Calu3 (cell line): Measurements from ENCODE around the gene MYL11. TPM values are rescaled to one million over a fixed set of nuclear protein-coding genes. Genes with fewer than 3 reads are reported as not detected.
A peak's percentile ranks its signal among the peaks of the same experiment; 100 is the strongest.

Experiments
- BruUV-seq: library from RNA; stranded (reverse); fragments of 400-500 nt; replicated peaks from 2 replicates; lab custom pipeline; 2021; lab: Mats Ljungman, UMichigan
- CTCF ChIA-PET: fragments of 300-600 bp; sonication (Branson Sonifier 250); formaldehyde crosslinking; loops from one replicate; lab custom pipeline; 2022; ENCODE audit warnings: antibody characterized with exemption; lab: Charles Lee
- DNase-seq: peaks from one replicate; pipeline ENCODE4 v3.0.0; 2022
- H3K27ac Mint-ChIP-seq: one replicate; pipeline ENCODE4 v1.8.0; 2022; ENCODE audit warnings: mixed read lengths; ENCODE audit not compliant: unreplicated experiment
- H3K27me3 Mint-ChIP-seq: one replicate; pipeline ENCODE4 v1.8.0; 2022; ENCODE audit warnings: mixed read lengths; ENCODE audit not compliant: unreplicated experiment
- H3K36me3 Mint-ChIP-seq: one replicate; pipeline ENCODE4 v1.8.0; 2022; ENCODE audit warnings: mild to moderate bottlenecking, moderate library complexity, mixed read lengths; ENCODE audit not compliant: insufficient read depth, unreplicated experiment
- H3K4me1 Mint-ChIP-seq: one replicate; pipeline ENCODE4 v1.8.0; 2022; ENCODE audit warnings: mild to moderate bottlenecking, low read depth, mixed read lengths; ENCODE audit not compliant: unreplicated experiment
- H3K4me3 Mint-ChIP-seq: one replicate; pipeline ENCODE4 v1.8.0; 2022; ENCODE audit warnings: mild to moderate bottlenecking, low read depth, moderate library complexity, mixed read lengths; ENCODE audit not compliant: unreplicated experiment
- H3K9me3 Mint-ChIP-seq: one replicate; pipeline ENCODE4 v1.8.0; 2022; ENCODE audit warnings: low read depth, mixed read lengths; ENCODE audit not compliant: unreplicated experiment
- intact Hi-C: fragments of 100-400 bp; cut with micrococcal nuclease; formaldehyde crosslinking; loops from one replicate; pipeline ENCODE4 v1.10.0; 2022; ENCODE audit not compliant: unreplicated experiment
- total RNA-seq: library from RNA; stranded (reverse); gene quantifications from 2 replicates; pipeline ENCODE4 v1.2.3, GENCODE V29; 2022
- TF ChIP-seq, protein P1 (sequence below): fragments of 200-600 bp; IDR thresholded peaks from one replicate; pipeline ENCODE4 v1.8.0; 2022; ENCODE audit warnings: antibody characterized with exemption; ENCODE audit not compliant: unreplicated experiment

The MYL11 gene
- total RNA-seq, 1 experiment from 2014 or later: not detected

DNA sequence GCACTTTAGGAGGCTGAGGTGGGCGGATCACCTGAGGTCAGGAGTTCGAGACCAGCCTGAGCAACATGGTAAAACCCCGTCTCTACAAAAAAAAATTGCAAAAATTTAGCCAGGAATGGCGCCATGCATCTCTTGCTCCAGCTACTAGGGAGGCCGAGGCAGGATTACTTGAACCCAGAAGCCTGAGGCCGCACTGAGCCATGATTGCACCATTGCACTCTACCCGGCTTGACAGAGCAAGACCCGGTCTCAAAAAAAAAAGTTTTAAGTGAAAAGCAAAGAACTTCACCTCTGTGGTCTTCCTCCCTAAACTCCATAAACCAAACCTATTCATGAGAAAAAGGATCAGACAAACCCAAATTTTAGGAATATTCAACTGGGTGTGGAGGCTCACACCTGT, 26.5 kb upstream of the MYL11 start:
- intact Hi-C loops: no loop called here
- H3K9me3 Mint-ChIP-seq: no peaks in the 10 kb centered on the region
- no peak overlapping the region for H3K4me3 Mint-ChIP-seq
- no peak for DNase-seq
- no TSS peak for BruUV-seq
- CTCF ChIA-PET: no interaction called here
- no peaks in the 10 kb centered on the region for H3K27me3 Mint-ChIP-seq
- no peak overlapping the region for H3K27ac Mint-ChIP-seq
- TF ChIP-seq, protein P1, sequence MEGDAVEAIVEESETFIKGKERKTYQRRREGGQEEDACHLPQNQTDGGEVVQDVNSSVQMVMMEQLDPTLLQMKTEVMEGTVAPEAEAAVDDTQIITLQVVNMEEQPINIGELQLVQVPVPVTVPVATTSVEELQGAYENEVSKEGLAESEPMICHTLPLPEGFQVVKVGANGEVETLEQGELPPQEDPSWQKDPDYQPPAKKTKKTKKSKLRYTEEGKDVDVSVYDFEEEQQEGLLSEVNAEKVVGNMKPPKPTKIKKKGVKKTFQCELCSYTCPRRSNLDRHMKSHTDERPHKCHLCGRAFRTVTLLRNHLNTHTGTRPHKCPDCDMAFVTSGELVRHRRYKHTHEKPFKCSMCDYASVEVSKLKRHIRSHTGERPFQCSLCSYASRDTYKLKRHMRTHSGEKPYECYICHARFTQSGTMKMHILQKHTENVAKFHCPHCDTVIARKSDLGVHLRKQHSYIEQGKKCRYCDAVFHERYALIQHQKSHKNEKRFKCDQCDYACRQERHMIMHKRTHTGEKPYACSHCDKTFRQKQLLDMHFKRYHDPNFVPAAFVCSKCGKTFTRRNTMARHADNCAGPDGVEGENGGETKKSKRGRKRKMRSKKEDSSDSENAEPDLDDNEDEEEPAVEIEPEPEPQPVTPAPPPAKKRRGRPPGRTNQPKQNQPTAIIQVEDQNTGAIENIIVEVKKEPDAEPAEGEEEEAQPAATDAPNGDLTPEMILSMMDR: no peak
- H3K4me1 Mint-ChIP-seq: peaks cover under 1% of the 10 kb centered on the region
- peaks cover 44% of the 10 kb centered on the region for H3K36me3 Mint-ChIP-seq

DNA sequence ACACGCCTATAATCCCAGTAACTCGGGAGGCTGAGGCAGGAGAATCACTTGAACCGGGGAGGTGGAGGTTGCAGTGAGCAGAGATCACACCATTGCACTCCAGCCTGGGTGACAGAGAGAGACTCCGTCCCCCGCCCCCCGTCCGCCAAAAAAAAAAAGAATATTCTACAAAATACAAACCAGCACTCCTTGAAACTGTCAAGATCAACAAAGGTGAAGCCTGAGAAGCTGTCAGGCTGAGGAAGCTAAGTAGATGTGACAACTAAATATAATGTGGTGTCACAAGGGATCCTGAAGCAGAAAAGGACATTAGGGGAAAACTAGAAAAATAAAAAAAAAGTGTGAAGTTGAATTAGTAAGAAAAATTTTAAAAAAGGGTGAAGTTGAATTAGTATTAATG, 25.7 kb upstream of the MYL11 start:
- peaks cover 9% of the 10 kb centered on the region for H3K4me1 Mint-ChIP-seq
- DNase-seq: no peak
- TF ChIP-seq, protein P1: no peak
- peaks cover 53% of the 10 kb centered on the region for H3K36me3 Mint-ChIP-seq
- H3K27ac Mint-ChIP-seq: no peak overlapping the region
- BruUV-seq: no TSS peak
- H3K27me3 Mint-ChIP-seq: no peaks in the 10 kb centered on the region
- CTCF ChIA-PET: interaction anchor here (0.5 kb wide), 1 partner anchor 9 kb away, joined by 3 read pairs; no protein-coding TSS in a partner anchor
- intact Hi-C loops: no loop called here
- no peak overlapping the region for H3K4me3 Mint-ChIP-seq
- no peaks in the 10 kb centered on the region for H3K9me3 Mint-ChIP-seq

DNA sequence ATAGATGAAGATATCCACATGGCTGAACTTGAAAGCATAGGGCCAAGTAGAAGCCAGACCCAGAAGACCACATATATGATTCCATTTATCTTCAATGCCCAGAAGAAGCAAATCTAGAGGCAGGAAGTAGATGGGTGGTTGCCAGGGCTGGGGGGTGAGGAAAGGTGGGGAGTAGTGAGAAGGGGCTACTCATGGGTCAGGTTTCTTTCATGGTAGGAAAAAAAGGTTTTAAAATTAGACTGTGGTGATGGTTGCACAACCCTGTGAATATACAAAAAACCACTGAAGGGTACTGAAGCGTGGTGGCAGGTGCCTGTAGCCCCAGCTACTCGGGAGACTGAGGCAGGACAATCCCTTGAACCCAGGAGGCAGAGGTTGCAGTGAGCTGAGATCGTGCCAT, 24.9 kb upstream of the MYL11 start:
- no peaks in the 10 kb centered on the region for H3K9me3 Mint-ChIP-seq

DNA sequence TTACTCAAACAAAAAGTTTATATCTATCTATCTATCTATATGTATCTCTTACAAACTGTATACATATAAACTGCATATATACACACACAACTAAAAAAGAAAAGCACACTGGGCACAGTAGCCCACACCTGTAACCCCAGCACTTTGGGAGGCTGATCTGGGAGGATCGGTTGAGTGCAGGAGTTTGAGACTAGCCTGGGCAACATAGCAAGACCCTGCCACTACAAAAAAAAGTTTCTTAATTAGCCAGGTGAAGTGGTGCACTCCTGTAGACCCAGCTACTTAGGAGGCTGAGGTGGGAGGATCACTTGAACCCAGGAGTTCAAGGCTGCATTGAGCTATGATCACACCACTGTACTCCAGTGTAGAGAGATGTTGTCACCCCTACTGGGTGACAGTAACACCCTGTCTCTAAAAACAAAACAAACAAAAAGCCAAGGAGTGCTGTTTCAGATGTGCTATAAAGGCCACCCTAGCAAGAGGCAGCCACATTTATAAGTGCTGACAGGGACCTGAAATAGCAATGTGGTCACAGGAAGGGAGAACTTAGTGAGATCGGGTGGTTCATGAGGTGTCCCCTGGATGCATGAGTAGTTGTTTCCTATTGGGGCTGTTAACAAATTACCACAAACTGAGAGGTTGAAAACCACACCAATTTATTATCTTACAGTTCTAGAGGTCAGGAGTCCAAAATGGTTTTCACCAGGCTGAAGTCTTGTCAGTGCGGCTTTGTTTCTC, 24.3 kb upstream of the MYL11 start:
- intact Hi-C loops: no loop called here
- TF ChIP-seq, protein P1: no peak
- Mint-ChIP-seq H3K27ac (peak overlapping the region; percentile 9), H3K4me3 (no peak overlapping the region), H3K4me1 (peaks cover 16% of the 10 kb centered on the region), H3K9me3 (no peaks in the 10 kb centered on the region), H3K27me3 (no peaks in the 10 kb centered on the region), H3K36me3 (peaks cover 66% of the 10 kb centered on the region)
- CTCF ChIA-PET: no interaction called here
- BruUV-seq: no TSS peak
- DNase-seq: no peak

More for the DNA sequence above, 24.9 kb upstream of the MYL11 start:
- CTCF ChIA-PET: no interaction called here
- no TSS peak for BruUV-seq
- Mint-ChIP-seq H3K4me3 (no peak overlapping the region), H3K27me3 (no peaks in the 10 kb centered on the region), H3K36me3 (peaks cover 60% of the 10 kb centered on the region), H3K27ac (no peak overlapping the region), H3K4me1 (peaks cover 16% of the 10 kb centered on the region)
- intact Hi-C loops: no loop called here
- DNase-seq: no peak
- TF ChIP-seq, protein P1: no peak
